ENCODE measurements around the gene TMEM176A.

Gene TMEM176A

GRCh38 chr7:150814328-150815001 lies 13.9 kb downstream of the TMEM176A start:
- no peak for DNase-seq (ENCODE audit: low spot score)
- FAIRE-seq, result no peak

GRCh38 chr7:150818971-150819370 lies 18.4 kb downstream of the TMEM176A start:
- FAIRE-seq (no peak), DNase-seq (ENCODE audit: low spot score) (no peak)

- DNase-seq (ENCODE audit: low spot score), result no peak
- no peak for FAIRE-seq
These were observed 19.6 kb downstream of the TMEM176A start for GRCh38 chr7:150820148-150820547.

- FAIRE-seq (no peak), DNase-seq (ENCODE audit: low spot score) (no peak)
These were observed 20.1 kb downstream of the TMEM176A start for GRCh38 chr7:150820578-150821198.

GRCh38 chr7:150823043-150823442 lies 22.5 kb downstream of the TMEM176A start:
- FAIRE-seq, result no peak

GRCh38 chr7:150823484-150824126 lies 23.0 kb downstream of the TMEM176A start:
- no peak for FAIRE-seq
- DNase-seq (ENCODE audit: low spot score), result no peak

More at GRCh38 chr7:150823043-150823442, 22.5 kb downstream of the TMEM176A start:
- DNase-seq (ENCODE audit: low spot score), result no peak

- DNase-seq (ENCODE audit: low spot score) (no peak), FAIRE-seq (no peak)
These were observed 24.0 kb downstream of the TMEM176A start for GRCh38 chr7:150824379-150825177.

GRCh38 chr7:150826061-150826849 lies 25.7 kb downstream of the TMEM176A start:
- DNase-seq (ENCODE audit: low spot score) (no peak), FAIRE-seq (no peak)

- FAIRE-seq (no peak), DNase-seq (ENCODE audit: low spot score) (no peak)
These were observed 27.8 kb downstream of the TMEM176A start for GRCh38 chr7:150828384-150828783.

- DNase-seq (ENCODE audit: low spot score), result no peak
- no peak for FAIRE-seq
These were observed 28.9 kb downstream of the TMEM176A start for GRCh38 chr7:150829426-150829825.

- DNase-seq (ENCODE audit: low spot score) (no peak), FAIRE-seq (no peak)
These were observed 30.4 kb downstream of the TMEM176A start for GRCh38 chr7:150830937-150831336.

GRCh38 chr7:150831851-150832250 lies 31.3 kb downstream of the TMEM176A start:
- DNase-seq (ENCODE audit: low spot score) (no peak), FAIRE-seq (no peak)

GRCh38 chr7:150835019-150835418 lies 34.5 kb downstream of the TMEM176A start:
- FAIRE-seq (no peak), DNase-seq (ENCODE audit: low spot score) (no peak)

- no peak for FAIRE-seq
These were observed 35.2 kb downstream of the TMEM176A start for GRCh38 chr7:150835702-150836280.

GRCh38 chr7:150838965-150839650 lies 38.5 kb downstream of the TMEM176A start:
- DNase-seq (ENCODE audit: low spot score) (no peak), FAIRE-seq (no peak)

More at GRCh38 chr7:150835702-150836280, 35.2 kb downstream of the TMEM176A start:
- no peak for DNase-seq (ENCODE audit: low spot score)

GRCh38 chr7:150842018-150842417 lies 41.4 kb downstream of the TMEM176A start:
- FAIRE-seq, result no peak
- no peak for DNase-seq (ENCODE audit: low spot score)

- FAIRE-seq (no peak), DNase-seq (ENCODE audit: low spot score) (no peak)
These were observed 42.1 kb downstream of the TMEM176A start for GRCh38 chr7:150842716-150843115.

GRCh38 chr7:150845421-150845861 lies 44.9 kb downstream of the TMEM176A start:
- DNase-seq (ENCODE audit: low spot score) (no peak), FAIRE-seq (no peak)

GRCh38 chr7:150846291-150847115 lies 45.9 kb downstream of the TMEM176A start:
- DNase-seq (ENCODE audit: low spot score) (no peak), FAIRE-seq (no peak)

Data from urothelium cell line (cell line).